Endothelial cell of umbilical vein (primary cell): ENCODE data around the gene ZMIZ2. TPM values are rescaled to one million over a fixed set of nuclear protein-coding genes. Genes with fewer than 3 reads are reported as not detected.

Source experiments
- BruUV-seq: library from RNA; stranded (reverse); fragments of 400-500 nt; replicated peaks from 2 replicates; lab custom pipeline; 2021; lab: Mats Ljungman, UMichigan
- CTCF ChIA-PET: fragments of 300-600, 350-600 bp; sonication (Branson Sonifier 250); formaldehyde crosslinking; loops from one replicate; lab custom pipeline; 2021; ENCODE audit warnings: antibody characterized with exemption, inconsistent platforms; lab: Charles Lee
- POLR2A ChIA-PET: fragments of 300-600, 350-600 bp; sonication (Branson Sonifier 250); formaldehyde crosslinking; loops from one replicate; lab custom pipeline; 2021; ENCODE audit warnings: antibody characterized with exemption, inconsistent platforms; lab: Charles Lee
- DNase-seq: peaks from one replicate; pipeline ENCODE4 v3.0.0-alpha.2; 2011; ENCODE audit warnings: low read depth, low spot score
- FAIRE-seq: peaks from 2 replicates; lab custom pipeline; 2011; peaks lifted over from hg19 to GRCh38; lab: Jason Lieb, UNC
- H2AFZ ChIP-seq: 2 replicates; pipeline ENCODE4 v1.6.0; 2012; ENCODE audit warnings: low read depth, low read length, control low read depth, inconsistent platforms
- H3K27ac ChIP-seq: 2 replicates; pipeline ENCODE4 v1.5.1; 2011; ENCODE audit warnings: low read depth, mild to moderate bottlenecking, control low read depth, low read length, moderate library complexity; ENCODE audit not compliant: insufficient read depth
- H3K27me3 ChIP-seq, 2 experiments: 2 replicates each; pipeline versions ENCODE4 v1.6.0 to v1.6.1; 2011; ENCODE audit warnings: low read length in 2 of 2, mixed read lengths in 1 of 2; ENCODE audit not compliant: control insufficient read depth in 2 of 2, insufficient read depth in 2 of 2
- H3K36me3 ChIP-seq, 2 experiments: 2 replicates in 1 of 2; 3 replicates in 1 of 2; pipeline ENCODE4 v1.5.1; 2011; ENCODE audit warnings: low read length in 2 of 2, mild to moderate bottlenecking in 1 of 2, moderate library complexity in 1 of 2; ENCODE audit not compliant: control insufficient read depth in 2 of 2, insufficient read depth in 2 of 2; ENCODE audit errors: extremely low read depth in 1 of 2
- H3K4me1 ChIP-seq: 3 replicates; pipeline ENCODE4 v1.5.1; 2011; ENCODE audit warnings: mild to moderate bottlenecking, low read length; ENCODE audit not compliant: control insufficient read depth, insufficient read depth; ENCODE audit errors: extremely low read depth
- H3K4me2 ChIP-seq: 2 replicates; pipeline ENCODE4 v1.6.1; 2011; ENCODE audit warnings: low read length, control low read depth, mixed read lengths; ENCODE audit not compliant: insufficient read depth
- H3K4me3 ChIP-seq, 3 experiments: fragments of 200-600 bp in 1 of 3; sonication (generic), shearing (Covaris generic) in 1 of 3; replicated peaks in 1 of 3; 2 replicates each; pipeline ENCODE4 v1.5.1; 2011 to 2016; ENCODE audit warnings: control low read depth in 3 of 3, low read length in 3 of 3, mild to moderate bottlenecking in 2 of 3, inconsistent platforms in 1 of 3, low read depth in 1 of 3, moderate library complexity in 1 of 3; ENCODE audit not compliant: insufficient read depth in 1 of 3
- H3K79me2 ChIP-seq: 2 replicates; pipeline ENCODE4 v1.6.0; 2012; ENCODE audit warnings: low read length, inconsistent platforms; ENCODE audit not compliant: control insufficient read depth, insufficient read depth
- H3K9ac ChIP-seq: replicated peaks from 2 replicates; pipeline ENCODE3; 2011; ENCODE audit warnings: low read length, control low read depth; ENCODE audit not compliant: insufficient read depth; ENCODE audit errors: extremely low read depth
- H3K9me1 ChIP-seq: replicated peaks from 3 replicates; pipeline ENCODE4 v1.6.0; 2011; ENCODE audit warnings: mild to moderate bottlenecking, low read length; ENCODE audit not compliant: control insufficient read depth, insufficient read depth; ENCODE audit errors: extremely low read depth
- H3K9me3 ChIP-seq: replicated peaks from 2 replicates; pipeline ENCODE4 v1.5.1; 2012; ENCODE audit warnings: low read length, inconsistent platforms; ENCODE audit not compliant: control insufficient read depth, insufficient read depth
- H4K20me1 ChIP-seq: replicated peaks from 2 replicates; pipeline ENCODE3; 2011; ENCODE audit warnings: mild to moderate bottlenecking, low read length; ENCODE audit not compliant: control insufficient read depth, insufficient read depth; ENCODE audit errors: extremely low read depth
- EZH2 ChIP-seq: IDR thresholded peaks from 2 replicates; pipeline ENCODE4 v1.6.1; 2012; ENCODE audit warnings: borderline replicate concordance, low read depth, mild to moderate bottlenecking, moderate library complexity, low read length, inconsistent platforms; ENCODE audit not compliant: severe bottlenecking
- FOS ChIP-seq: IDR thresholded peaks from 2 replicates; pipeline ENCODE4 v1.6.1; 2011; ENCODE audit warnings: mild to moderate bottlenecking, low read length, moderate library complexity, borderline replicate concordance; ENCODE audit not compliant: insufficient read depth
- GATA2 ChIP-seq: IDR thresholded peaks from 2 replicates; pipeline ENCODE4 v1.7.0; 2011; ENCODE audit warnings: low read depth, mild to moderate bottlenecking, moderate library complexity, mixed read lengths, low read length; ENCODE audit not compliant: insufficient read length, insufficient read depth
- JUN ChIP-seq: IDR thresholded peaks from 2 replicates; pipeline ENCODE4 v1.6.1; 2011; ENCODE audit warnings: borderline replicate concordance, low read depth; ENCODE audit not compliant: insufficient read length, insufficient read depth
- MYC ChIP-seq: IDR thresholded peaks from one replicate; pipeline ENCODE4 v1.6.1; 2011; ENCODE audit warnings: mild to moderate bottlenecking, low read depth, low read length
- POLR2A ChIP-seq: IDR thresholded peaks from 2 replicates; pipeline ENCODE4 v1.6.1; 2012; ENCODE audit warnings: low read depth, mild to moderate bottlenecking, control low read depth, low read length
- POLR2AphosphoS5 ChIP-seq: IDR thresholded peaks from 2 replicates; pipeline ENCODE4 v1.6.1; 2012; ENCODE audit warnings: low read depth, mild to moderate bottlenecking, control low read depth, low read length, moderate library complexity; ENCODE audit not compliant: insufficient read depth
- dilution Hi-C: fragments of 300-500 bp; cut with MboI; formaldehyde crosslinking; loops from one replicate; pipeline ENCODE4 v1.15.0; 2019; ENCODE audit warnings: low sequenced_read_pairs; ENCODE audit not compliant: extremely low pct_ligation_motif_present
- intact Hi-C: fragments of 100-400 bp; cut with micrococcal nuclease; formaldehyde crosslinking; loops from one replicate; pipeline ENCODE4 v1.10.0; 2022
- polyA plus RNA-seq, 4 experiments: library from polyadenylated mRNA; depleted of rRNA in 3 of 4; stranded (reverse) in 3 of 4; unstranded in 1 of 4; fragments of >200 nt; gene quantifications; 2 replicates each; pipeline versions ENCODE4 v1.2.1 to v1.2.3, GENCODE V29; 2011 to 2012; ENCODE audit warnings: missing spikeins in 1 of 4
- total RNA-seq: library from RNA; stranded (reverse); gene quantifications from 2 replicates; pipeline ENCODE4 v1.2.3, GENCODE V29; 2021
- TF ChIP-seq, protein P1 (sequence below), 2 donors: IDR thresholded peaks; 1 replicate in 1 of 2; 2 replicates in 1 of 2; pipeline ENCODE4 v1.5.1; 2011; ENCODE audit warnings: low read length in 2 of 2, mild to moderate bottlenecking in 2 of 2, moderate library complexity in 2 of 2, control low read depth in 1 of 2, inconsistent platforms in 1 of 2, low read depth in 1 of 2; ENCODE audit not compliant: insufficient read depth in 1 of 2; ENCODE audit errors: extremely low read depth in 1 of 2
- TF ChIP-seq, protein P2 (sequence below): IDR thresholded peaks from 2 replicates; pipeline ENCODE4 v1.6.1; 2011; ENCODE audit not compliant: insufficient read depth, insufficient read length

Gene ZMIZ2
- total and polyA plus RNA-seq, 2 donors (not counting 3 experiments of a cell fraction or from before 2014, with no cell fraction given): 30.6 to 87.5 TPM

DNA sequence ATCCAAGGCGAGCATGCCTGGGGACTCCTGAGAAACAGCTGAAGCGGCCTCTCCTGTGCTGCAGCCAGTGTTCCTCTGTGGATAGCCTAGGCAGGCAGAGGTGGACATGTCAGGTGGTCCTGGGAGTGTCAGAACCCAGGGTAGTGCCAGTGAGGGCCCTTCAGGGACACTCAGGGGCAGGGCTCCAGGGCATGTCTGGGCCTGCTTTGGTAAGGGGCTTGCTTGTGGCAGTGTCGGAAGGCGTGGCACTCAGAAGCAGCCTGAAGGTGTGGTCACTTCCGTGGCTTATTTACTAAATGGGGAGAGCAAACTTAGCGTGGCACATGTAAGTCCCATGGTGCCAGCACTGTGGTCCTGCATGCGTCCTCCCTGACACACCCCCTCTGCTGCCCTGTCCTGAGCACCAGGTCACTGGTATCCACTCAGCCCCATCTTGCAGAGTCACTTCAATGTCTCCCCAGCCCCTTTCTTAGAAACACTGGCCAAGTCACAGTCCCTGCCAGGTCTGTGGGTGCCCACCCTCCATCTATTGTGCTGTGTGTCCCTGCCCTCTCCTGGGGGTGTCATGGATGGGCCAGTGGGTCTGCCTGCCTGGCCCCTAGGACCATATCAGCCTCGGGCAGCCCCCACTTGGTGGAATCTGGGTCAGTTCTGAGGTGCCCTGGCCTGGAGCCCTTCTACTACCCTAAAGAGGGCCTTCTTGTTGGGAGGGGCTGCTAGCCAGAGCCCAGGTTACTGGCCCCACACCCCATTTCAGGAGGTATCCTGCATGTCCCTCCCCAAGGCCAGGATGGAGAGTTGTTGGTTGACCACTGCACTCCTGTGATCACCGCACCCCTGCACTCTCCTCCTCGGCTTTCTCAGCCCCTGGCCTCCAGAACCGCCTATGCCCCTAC, 6.4 kb downstream of the ZMIZ2 start:
- Histone ChIP-seq H3K9ac (no peak overlapping the region), H2AFZ (no peak overlapping the region), H3K4me1 (peaks cover 1% of the 10 kb centered on the region), H3K9me3 (no peaks in the 10 kb centered on the region), H3K36me3 (peaks cover 4 to 32% of the 10 kb centered on the region in 2 experiments), H3K4me2 (no peak overlapping the region), H4K20me1 (no peaks in the 10 kb centered on the region), H3K9me1 (no peaks in the 10 kb centered on the region), H3K4me3 (no peak overlapping the region), H3K79me2 (peaks cover 45% of the 10 kb centered on the region), H3K27me3 (no peaks in the 10 kb centered on the region), H3K27ac (no peak overlapping the region)
- POLR2A ChIA-PET: no interaction called here
- FAIRE-seq (no peak), DNase-seq (no peak)
- dilution Hi-C loops (no loop called here), intact Hi-C loops (no loop called here)
- TF ChIP-seq, protein P1, sequence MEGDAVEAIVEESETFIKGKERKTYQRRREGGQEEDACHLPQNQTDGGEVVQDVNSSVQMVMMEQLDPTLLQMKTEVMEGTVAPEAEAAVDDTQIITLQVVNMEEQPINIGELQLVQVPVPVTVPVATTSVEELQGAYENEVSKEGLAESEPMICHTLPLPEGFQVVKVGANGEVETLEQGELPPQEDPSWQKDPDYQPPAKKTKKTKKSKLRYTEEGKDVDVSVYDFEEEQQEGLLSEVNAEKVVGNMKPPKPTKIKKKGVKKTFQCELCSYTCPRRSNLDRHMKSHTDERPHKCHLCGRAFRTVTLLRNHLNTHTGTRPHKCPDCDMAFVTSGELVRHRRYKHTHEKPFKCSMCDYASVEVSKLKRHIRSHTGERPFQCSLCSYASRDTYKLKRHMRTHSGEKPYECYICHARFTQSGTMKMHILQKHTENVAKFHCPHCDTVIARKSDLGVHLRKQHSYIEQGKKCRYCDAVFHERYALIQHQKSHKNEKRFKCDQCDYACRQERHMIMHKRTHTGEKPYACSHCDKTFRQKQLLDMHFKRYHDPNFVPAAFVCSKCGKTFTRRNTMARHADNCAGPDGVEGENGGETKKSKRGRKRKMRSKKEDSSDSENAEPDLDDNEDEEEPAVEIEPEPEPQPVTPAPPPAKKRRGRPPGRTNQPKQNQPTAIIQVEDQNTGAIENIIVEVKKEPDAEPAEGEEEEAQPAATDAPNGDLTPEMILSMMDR (IDR thresholded peaks at IDR 0.05; ENCODE audit: extremely low read depth in 1 of 2, insufficient read depth in 1 of 2, low read depth in 1 of 2, low read length in 2 of 2): no peak
- TF ChIP-seq EZH2 (no peak), MYC (no peak), FOS (no peak), POLR2A (no peak), POLR2AphosphoS5 (no peak), JUN (no peak), GATA2 (no peak)
- TF ChIP-seq, protein P2, sequence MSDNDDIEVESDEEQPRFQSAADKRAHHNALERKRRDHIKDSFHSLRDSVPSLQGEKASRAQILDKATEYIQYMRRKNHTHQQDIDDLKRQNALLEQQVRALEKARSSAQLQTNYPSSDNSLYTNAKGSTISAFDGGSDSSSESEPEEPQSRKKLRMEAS: no peak
- no TSS peak for BruUV-seq
- CTCF ChIA-PET: no interaction called here
